Endothelial cell of coronary artery (primary cell): ENCODE measurements around the gene EPDR1. TPM values are rescaled to one million over a fixed set of nuclear protein-coding genes. Genes with fewer than 3 reads are reported as not detected.

ENCODE experiments used
- total RNA-seq: library from RNA; depleted of rRNA; stranded (reverse); fragments of >200 nt; gene quantifications from 2 replicates; pipeline ENCODE4 v1.2.3, GENCODE V29; 2014

The EPDR1 gene
- total RNA-seq: 0.18 and 14.8 TPM in 2 replicates

GRCh38 chr7:37920305-37920848 lies at the start of gene EPDR1:
Gene EPDR1 (plus strand): TSS chr7:37920640. CDS start chr7:37920940, 300 bp downstream.

GRCh38 chr7:37916673-37917660 lies 3.5 kb upstream of the EPDR1 start, which contains the start of gene SFRP4:
Gene SFRP4 (minus strand): TSS chr7:37916817. CDS start chr7:37916537, 280 bp downstream.

Other genes starting within 250 kb of the EPDR1 start
- gene GPR141, start 236.9 kb upstream of the EPDR1 start, total RNA-seq: not detected in 2 replicates
- not detected in 2 replicates for gene NME8, start 72.0 kb upstream of the EPDR1 start, total RNA-seq
- 0.09 and 8.9 TPM in 2 replicates for gene SFRP4, start 3.8 kb upstream of the EPDR1 start, total RNA-seq